Erythroblast (primary cell): Measurements from ENCODE around the gene B4GALT6.

Source experiments
- DNase-seq, 2 experiments: peaks; one replicate each; lab custom pipeline; 2025; lab: John Stamatoyannopoulos, UW
- GATA1 ChIP-seq: IDR thresholded peaks from 2 replicates; pipeline ENCODE4 v1.6.1; 2011; ENCODE audit warnings: low read depth, mild to moderate bottlenecking, control low read depth, low read length, moderate library complexity
- POLR2A ChIP-seq: IDR thresholded peaks from 2 replicates; pipeline ENCODE4 v1.6.1; 2011; ENCODE audit warnings: mild to moderate bottlenecking, low read length

Gene B4GALT6

DNA sequence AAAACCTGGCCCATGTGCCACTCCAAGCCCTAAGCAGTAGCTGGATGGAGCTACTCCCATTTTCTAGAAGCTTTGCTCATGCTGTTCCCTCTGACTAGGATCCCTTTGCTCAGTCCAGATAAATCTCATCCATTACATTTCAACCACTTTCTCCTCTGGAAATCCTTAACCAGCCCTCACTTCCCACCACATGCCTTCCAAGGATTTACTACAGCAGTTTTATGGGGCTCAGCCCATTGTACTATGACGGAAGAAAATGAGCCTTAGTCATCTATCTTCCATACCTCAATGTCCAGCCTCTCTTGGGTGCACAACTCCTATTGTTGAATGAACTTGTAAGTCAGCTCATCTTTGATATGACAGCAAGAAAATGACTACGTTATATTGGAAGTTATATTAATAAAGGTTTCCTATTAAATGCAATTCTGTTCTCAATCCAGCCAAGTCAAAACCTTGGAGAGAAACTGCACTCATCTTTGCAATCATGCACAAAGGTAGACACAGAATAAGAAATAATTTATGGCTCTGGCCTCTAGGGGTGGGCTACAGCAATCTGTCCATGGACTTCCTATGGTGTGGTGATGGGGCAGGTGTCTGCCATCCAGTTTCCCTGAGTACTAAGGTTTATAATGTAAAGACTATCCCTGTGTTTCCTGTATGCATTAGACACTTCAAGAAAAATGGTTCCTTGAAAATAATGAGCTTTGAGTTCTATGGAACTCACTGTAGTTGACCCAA, 3.4 kb downstream of the B4GALT6 start:
- no peak for TF ChIP-seq POLR2A
- TF ChIP-seq GATA1, result no peak
- DNase-seq, result peak; percentile 32 to 47

DNA sequence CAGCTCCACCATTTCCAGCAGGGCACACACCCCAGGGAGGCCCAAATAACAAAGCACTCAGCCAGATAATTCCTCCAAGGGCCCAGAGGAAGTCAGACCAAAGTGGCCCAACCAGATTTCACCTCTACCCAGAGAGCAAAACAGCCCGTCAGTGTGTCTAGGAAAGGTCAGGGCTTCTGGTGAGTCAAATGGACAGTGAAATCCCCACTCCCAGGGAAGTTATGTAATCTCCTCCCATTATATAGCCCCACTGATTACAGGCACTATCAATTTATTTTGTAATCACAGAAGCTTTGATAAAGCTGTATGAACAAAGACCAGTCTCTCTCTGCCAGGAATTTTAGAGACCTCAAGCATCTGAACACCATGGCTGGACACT, 4.0 kb downstream of the B4GALT6 start:
- TF ChIP-seq POLR2A, result no peak
- TF ChIP-seq GATA1, result no peak
- DNase-seq, result no peak

DNA sequence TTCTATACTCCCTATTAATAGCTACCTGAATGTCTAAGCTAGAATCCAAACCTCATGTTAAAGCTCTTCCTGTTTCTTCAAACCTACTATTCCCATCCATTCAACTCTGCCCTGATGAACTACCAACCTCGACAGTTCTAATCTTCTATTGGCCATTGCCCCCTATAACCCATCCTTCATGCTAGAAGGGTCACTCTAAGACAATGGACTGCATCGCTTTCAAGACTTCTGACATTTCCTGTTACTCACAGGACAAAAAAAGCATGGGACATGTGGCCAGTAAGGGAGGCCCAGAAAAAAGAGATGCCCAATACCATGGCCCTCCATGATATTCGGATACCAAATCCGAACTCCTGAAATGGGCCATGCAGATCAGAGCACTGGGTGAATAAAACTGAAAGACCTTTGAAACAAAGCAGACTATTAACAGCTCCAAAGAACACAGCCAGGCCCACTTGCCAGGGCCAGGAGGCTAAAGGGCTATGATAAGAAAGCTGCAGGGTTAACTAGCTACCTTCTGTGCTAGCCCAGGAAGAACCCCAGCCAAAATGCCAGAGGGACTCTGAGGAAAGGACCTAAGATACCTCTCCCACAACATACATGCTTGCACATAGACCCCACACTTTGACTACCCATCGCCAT, 4.5 kb downstream of the B4GALT6 start:
- TF ChIP-seq POLR2A, result no peak
- TF ChIP-seq GATA1, result no peak
- DNase-seq, result no peak

DNA sequence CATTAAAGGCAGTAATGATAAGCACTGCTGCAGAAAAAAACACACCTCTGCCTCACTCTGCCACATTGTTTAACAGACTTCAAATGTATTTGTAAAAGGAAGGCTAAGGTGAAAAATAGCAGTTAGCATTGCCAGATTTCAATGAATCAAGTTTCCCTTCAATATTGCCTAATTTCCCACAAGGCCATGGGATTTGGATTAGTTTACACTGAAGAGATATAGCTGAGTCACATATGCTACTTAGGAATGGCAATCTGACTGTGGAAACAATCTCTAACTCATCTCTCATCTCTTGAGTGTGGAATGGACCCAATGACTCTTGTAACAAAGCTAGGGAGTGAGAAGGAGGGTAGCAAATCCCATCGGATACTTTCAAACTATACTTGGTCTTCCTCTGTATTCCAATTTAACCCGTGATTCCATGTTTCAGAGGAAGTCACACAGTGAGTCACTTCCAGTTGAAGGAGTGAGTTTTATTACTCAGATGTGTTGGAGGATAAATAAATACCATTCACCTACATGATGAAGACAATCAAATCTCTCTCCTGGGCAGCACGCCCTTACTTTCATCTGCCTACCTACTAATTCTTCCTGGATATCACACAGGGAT, 5.1 kb downstream of the B4GALT6 start:
- TF ChIP-seq GATA1 (no peak), POLR2A (no peak)
- peak in 1 of 2 experiments; percentile 9 for DNase-seq

DNA sequence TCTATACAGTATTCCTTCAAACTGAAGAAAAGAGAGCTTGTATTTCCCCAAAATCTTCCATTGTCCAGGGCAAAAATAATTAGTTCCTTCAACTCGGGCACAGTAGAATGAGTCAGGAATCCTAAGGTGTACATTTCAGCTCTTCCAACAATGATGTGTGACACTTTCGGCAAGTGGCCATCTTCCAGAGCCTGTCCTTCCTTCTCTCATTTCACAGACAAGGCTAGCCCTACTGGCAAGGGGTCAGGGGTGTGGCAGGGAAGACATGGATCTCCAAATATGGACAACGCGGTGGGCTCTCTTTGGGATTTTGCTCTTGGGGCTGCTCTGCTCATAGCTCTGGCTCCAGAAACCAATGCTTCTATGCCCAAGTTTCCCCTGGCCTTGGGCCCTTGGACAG, 6.0 kb downstream of the B4GALT6 start:
- DNase-seq, result no peak
- TF ChIP-seq GATA1 (no peak), POLR2A (no peak)

DNA sequence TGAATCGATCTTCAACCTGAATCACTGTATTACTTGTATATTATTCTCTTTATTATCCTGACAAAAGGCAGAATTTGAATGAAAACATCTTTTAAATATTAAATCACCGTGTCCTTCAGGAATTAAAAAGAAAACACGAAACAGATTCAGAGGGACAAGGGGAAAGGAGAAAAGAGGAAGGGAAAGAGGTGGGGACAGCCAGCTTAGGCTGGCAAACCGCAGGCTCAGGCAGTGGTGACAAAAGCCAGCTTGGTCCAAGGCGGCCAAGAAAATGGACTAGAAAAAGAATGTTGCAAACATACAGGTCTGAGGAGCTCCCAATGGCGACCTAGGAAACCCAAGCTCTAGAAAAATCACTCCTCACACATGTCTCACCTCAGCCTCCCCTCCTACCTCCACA, 6.8 kb downstream of the B4GALT6 start:
- TF ChIP-seq GATA1, result no peak
- TF ChIP-seq POLR2A, result no peak
- DNase-seq, result no peak

DNA sequence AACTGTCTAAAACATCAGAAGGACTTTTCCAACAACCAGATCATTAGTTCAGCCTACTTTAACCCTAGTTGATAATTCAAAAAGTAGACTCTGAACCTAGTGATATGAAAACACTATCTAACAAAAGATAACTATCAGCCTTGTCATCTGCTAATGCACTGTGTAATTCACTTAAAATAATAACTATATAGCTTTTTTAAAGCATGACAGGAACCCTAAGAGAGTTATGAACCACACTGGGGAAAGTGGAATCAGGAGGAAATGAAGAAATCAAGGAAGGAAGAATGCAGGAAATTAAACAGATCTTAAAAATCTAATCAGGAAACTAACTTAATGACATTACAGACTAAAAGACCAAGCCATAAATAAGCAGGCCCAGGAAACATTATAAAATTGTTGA, 9.0 kb downstream of the B4GALT6 start:
- peak in 1 of 2 experiments; percentile 16 for DNase-seq
- TF ChIP-seq GATA1 (no peak), POLR2A (no peak)

DNA sequence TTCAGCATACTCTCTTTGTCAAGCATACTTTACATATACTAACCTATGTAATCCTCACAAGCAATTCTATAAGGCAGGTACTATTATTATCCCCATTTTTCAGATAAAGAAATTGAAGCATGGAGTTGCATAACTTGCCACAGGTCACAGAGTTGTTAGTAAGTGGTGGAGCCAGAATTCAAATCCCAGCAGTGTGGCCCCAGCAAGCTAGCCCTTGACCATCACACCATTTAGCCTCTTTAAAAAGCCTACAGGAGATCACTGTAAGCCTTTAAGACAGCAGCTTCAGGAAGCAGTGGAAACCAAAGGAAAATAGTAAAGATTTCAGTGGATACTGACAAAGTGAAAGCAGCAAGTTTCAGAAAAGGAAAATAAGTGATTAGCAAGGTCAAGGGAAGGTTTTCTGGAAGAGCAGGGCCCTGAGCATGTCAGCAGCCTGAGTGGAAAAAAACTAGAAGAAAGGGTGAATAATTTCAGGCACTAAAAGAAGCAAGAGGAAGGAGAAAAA, 11.7 kb downstream of the B4GALT6 start:
- TF ChIP-seq GATA1 (no peak), POLR2A (no peak)
- no peak for DNase-seq

DNA sequence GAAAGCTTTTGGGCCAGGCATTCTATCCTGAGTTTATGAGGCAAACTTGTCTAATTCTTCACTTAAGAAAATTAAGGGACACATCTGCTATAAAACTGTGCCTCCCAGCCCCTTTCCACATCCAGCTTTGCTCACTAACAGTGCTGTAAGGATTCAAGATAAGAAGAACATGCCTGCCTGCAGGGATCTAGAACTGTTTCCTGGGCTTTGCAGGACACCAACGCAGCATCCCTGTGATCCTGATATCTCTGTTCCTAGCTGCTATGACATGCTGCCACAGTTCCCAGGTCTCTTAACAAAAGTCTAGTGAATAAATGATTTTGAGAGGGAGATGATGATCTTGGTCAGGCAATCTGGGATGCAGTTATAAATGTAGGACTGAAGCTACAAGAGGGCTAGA, 12.4 kb downstream of the B4GALT6 start:
- no peak for TF ChIP-seq GATA1
- TF ChIP-seq POLR2A, result no peak
- DNase-seq, result no peak

DNA sequence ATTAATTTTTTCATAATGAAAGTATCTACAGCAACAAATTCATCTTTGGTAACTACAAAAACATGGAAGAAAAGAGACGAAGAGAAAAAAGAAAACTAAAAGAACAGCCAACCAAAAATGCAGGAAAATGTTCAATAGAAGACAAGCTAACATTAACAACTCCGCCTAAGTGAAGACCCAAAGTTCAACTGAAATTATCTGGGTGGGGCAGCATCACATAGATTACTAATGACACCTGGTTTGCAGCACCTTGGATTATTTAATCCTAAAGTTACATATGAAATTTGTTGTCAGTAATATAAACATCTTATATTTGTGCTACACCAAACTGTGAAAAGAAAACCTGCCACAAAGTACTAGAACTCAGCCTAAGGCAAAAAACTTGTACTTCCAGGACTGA, 14.8 kb downstream of the B4GALT6 start:
- no peak for DNase-seq
- TF ChIP-seq POLR2A (no peak), GATA1 (no peak)

DNA sequence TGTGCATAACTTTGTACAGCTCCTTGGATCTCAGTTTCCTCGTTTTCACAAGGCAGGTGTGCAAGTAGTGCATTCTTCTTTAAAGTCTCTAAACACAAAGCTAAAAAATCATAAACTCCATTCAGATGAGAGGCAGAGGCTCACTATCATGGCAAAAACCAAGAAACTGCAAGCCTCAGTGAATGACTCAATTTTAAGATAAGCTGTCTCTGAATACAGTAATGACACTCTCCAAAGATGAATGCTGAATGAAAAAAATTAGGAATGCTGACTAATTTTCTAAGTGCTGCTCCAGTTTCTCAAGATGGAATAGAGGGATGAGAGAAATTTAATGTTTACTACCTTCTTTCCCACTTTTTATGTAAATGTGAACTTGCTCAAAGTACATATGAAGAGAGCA, 17.2 kb downstream of the B4GALT6 start:
- DNase-seq, result no peak
- TF ChIP-seq GATA1 (no peak), POLR2A (no peak)

DNA sequence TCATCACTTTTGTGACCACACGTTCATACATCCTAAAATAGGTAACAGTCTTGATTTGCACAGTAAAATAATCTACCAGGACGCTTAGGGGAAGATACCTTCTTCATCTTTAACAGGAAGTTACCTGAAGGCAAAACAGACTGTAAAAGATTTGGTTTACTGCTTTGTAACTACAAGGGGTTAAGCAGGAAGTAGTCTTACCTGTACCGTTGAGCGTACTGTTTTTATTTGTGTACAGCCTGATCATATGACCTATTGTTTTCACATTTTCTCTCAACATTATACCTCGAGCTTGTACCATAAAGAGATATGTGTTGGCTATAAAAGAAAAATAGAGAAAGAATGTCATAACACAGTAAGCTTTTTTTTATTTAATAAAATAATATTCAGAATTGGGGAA, 18.3 kb downstream of the B4GALT6 start:
- TF ChIP-seq GATA1, result no peak
- TF ChIP-seq POLR2A, result no peak

DNA sequence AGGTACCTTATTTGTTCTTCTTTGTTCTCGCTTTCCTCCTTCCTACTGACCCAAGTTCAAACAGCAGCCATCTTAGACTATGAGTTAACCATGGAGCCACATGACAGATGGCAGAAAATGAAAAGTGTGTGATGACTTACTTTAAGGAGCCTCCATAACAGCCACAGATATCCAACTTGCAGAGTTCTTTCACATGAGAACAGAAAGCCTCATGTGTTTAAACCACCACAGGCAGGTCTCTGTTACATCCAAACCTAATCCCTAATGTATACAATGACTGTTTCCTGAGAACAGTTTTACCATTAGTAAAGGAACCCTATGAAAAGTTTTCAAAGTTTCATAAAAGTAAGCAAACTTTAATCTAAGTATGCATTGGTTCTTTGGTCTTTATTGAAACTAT, 20.3 kb downstream of the B4GALT6 start:
- TF ChIP-seq GATA1 (no peak), POLR2A (no peak)
- DNase-seq, result no peak

More for the DNA sequence above, 18.3 kb downstream of the B4GALT6 start:
- DNase-seq, result no peak

DNA sequence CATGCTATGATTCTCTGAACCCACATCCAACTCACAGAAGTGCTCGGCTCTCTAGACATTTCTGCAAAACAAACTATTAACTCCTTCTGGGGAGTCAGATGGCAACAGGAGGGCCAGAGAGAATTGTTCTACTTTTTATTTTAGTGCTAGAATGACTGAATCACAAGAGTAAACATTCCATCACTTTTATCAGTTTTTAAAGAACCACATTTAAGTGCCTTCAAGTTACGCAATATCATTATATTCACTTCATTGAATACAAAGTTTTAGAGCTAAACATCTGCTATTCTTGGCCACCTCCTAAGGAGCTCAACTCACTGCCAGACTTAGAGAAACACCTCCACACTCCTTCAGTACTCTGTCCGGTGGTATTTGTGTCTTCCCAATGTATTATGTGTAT, 22.4 kb downstream of the B4GALT6 start:
- DNase-seq, result no peak
- TF ChIP-seq POLR2A (no peak), GATA1 (no peak)

DNA sequence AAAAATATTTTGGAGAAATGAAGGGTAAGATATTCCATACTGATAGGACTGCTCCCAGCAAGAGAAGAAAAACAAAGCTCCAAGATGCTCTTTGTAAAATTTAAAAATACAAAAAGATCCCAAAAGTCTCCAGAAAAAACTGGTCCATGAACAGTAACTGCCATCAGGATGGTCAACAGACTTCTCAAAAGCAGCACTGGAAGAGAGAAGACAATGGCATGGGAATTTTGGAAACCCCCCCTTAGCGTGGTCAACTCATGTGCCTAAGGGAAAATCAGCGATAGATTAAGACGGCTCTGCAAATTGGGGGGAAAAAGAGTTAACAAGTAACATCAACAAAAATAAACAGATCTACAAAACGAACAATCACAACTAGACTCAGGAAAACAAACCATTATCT, 23.6 kb downstream of the B4GALT6 start:
- no peak for DNase-seq
- TF ChIP-seq GATA1 (no peak), POLR2A (no peak)

DNA sequence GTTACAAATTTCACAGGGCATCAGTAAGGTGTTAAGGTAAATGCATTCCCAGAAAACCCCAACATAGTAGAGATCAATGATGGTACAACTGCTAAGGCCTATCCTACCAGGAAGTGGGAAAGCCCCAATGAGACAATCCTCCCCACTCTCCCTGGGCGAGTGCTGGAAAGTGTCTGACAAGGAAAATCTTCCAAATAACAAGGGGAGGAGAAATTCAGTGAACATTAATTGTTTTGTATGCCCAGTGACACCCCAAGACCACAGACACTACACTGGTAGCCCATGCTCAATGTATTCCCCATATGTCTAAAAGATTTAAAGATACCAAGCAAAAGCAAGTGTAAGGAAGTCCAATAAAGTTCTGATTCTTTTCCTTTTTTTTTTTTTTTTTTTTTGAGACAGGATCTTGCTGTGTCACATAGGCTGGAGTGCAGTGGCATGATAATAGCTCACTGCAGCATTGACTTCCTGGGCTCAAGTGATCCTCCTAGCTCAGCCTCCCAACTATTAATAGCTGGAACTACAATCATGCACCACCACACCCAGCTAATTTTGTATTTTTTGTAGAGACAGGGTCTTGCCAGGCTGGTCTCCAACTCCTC, 24.7 kb downstream of the B4GALT6 start:
- no peak for TF ChIP-seq POLR2A
- TF ChIP-seq GATA1, result no peak
- DNase-seq, result no peak
